Measurements from ENCODE around the gene NFATC3.

DNA sequence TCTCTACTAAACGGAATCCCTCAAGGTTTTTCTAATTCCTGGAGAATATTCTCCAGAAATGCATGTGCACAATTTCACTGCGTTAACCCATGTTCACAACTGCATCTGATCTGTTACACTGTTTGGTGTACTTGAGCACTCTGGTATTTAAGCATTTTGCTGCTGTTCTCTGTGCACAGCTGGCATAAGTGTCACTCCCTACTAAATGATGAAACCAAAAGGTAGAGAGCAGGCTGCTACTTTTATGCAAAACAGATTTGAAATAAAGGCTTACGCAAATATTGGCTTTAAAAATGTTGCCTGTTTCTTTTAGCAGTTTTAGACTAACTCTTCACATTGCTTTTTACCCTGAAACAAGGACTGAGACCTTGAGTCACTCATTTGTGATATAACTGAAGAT lies 109.1 kb downstream of the NFATC3 start:
- TF ChIP-seq, protein P1, sequence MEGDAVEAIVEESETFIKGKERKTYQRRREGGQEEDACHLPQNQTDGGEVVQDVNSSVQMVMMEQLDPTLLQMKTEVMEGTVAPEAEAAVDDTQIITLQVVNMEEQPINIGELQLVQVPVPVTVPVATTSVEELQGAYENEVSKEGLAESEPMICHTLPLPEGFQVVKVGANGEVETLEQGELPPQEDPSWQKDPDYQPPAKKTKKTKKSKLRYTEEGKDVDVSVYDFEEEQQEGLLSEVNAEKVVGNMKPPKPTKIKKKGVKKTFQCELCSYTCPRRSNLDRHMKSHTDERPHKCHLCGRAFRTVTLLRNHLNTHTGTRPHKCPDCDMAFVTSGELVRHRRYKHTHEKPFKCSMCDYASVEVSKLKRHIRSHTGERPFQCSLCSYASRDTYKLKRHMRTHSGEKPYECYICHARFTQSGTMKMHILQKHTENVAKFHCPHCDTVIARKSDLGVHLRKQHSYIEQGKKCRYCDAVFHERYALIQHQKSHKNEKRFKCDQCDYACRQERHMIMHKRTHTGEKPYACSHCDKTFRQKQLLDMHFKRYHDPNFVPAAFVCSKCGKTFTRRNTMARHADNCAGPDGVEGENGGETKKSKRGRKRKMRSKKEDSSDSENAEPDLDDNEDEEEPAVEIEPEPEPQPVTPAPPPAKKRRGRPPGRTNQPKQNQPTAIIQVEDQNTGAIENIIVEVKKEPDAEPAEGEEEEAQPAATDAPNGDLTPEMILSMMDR (IDR thresholded peaks at IDR 0.05): no peak
- TF ChIP-seq EZH2 (IDR thresholded peaks at IDR 0.05; ENCODE audit: borderline replicate concordance, insufficient read depth, low read depth, low read length, poor library complexity, severe bottlenecking): no peak

All from B cell (primary cell).